Effector memory CD4-positive, alpha-beta T cell (primary cell): ENCODE results near the gene LRRC36.
"Not testable (repeated sequence)": the region's sequence is repeated elsewhere in the genome, so short reads cannot be mapped to it uniquely, and the experiment has no call there.

Source experiments
- DNase-seq, 3 donors: peaks; one replicate each; pipeline ENCODE4 v3.0.0-alpha.2; 2020
- H3K27ac ChIP-seq: 2 replicates; pipeline ENCODE4 v1.7.0; 2013; ENCODE audit warnings: mild to moderate bottlenecking, low read length, moderate library complexity; ENCODE audit not compliant: insufficient read depth, poor library complexity, severe bottlenecking
- H3K27me3 ChIP-seq: replicated peaks from 2 replicates; pipeline ENCODE4 v1.7.0; 2013; ENCODE audit warnings: mild to moderate bottlenecking, low read length; ENCODE audit not compliant: insufficient read depth, control insufficient read depth, poor library complexity, severe bottlenecking
- H3K36me3 ChIP-seq: 2 replicates; pipeline ENCODE4 v1.7.0; 2013; ENCODE audit warnings: mild to moderate bottlenecking, low read length, moderate library complexity; ENCODE audit not compliant: control insufficient read depth, insufficient read depth
- H3K4me1 ChIP-seq: 2 replicates; pipeline ENCODE4 v1.7.0; 2013; ENCODE audit warnings: low read length, mild to moderate bottlenecking; ENCODE audit not compliant: control insufficient read depth, insufficient read depth, poor library complexity, severe bottlenecking
- H3K4me3 ChIP-seq: 2 replicates; pipeline ENCODE4 v1.7.0; 2013; ENCODE audit warnings: low read length, low read depth, mild to moderate bottlenecking; ENCODE audit not compliant: insufficient read depth, poor library complexity, severe bottlenecking
- H3K9me3 ChIP-seq: 2 replicates; pipeline ENCODE4 v1.7.0; 2013; ENCODE audit warnings: mild to moderate bottlenecking, low read length, moderate library complexity; ENCODE audit not compliant: control insufficient read depth

LRRC36 gene

DNA sequence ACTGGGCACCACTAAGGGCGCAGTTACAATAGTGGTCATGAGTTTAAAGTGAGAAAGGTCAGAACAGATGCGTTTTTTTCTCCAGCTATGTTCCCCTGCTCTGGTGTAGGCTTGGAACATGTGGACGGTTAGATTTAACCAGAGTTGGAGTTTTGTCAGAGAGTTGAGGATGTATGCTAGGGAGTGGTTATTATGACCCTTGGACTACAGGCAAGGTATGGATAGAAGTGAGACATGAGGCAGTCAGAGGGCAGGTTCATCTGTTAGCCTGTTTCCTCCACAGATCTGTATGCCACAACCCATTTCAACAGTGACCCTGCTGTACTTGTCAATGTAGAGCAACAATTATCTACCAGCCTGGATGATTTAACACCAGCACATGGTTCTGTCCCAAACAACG, 44.0 kb downstream of the LRRC36 start:
- Histone ChIP-seq H3K27me3 (no peaks in the 10 kb centered on the region), H3K36me3 (no peaks in the 10 kb centered on the region), H3K4me3 (no peak overlapping the region), H3K9me3 (no peaks in the 10 kb centered on the region), H3K4me1 (no peaks in the 10 kb centered on the region), H3K27ac (no peak overlapping the region)
- DNase-seq, result no peak

DNA sequence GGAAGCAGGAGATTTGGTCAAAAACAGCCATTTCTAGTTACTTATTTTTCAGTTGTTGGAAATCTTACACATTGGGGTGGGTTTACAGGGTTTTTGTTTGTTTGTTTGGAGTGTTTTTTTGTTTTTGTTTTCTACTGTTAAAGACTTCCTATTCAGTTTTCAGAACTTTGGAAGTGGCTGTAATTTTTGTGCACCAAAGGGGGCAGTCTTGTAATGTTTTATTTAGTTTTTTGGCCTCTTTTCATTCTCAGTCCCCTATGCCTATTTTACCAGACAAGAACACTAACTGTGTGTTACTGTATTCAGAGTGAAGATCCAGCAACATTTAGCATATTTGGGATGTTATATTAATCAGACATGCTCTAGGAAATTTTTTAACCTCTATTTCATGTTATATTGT, 46.0 kb downstream of the LRRC36 start:
- DNase-seq, result no peak
- no peaks in the 10 kb centered on the region for H3K9me3 ChIP-seq
- no peak overlapping the region for H3K4me3 ChIP-seq
- no peaks in the 10 kb centered on the region for H3K4me1 ChIP-seq
- no peaks in the 10 kb centered on the region for H3K27me3 ChIP-seq
- H3K27ac ChIP-seq, result no peak overlapping the region
- no peaks in the 10 kb centered on the region for H3K36me3 ChIP-seq

DNA sequence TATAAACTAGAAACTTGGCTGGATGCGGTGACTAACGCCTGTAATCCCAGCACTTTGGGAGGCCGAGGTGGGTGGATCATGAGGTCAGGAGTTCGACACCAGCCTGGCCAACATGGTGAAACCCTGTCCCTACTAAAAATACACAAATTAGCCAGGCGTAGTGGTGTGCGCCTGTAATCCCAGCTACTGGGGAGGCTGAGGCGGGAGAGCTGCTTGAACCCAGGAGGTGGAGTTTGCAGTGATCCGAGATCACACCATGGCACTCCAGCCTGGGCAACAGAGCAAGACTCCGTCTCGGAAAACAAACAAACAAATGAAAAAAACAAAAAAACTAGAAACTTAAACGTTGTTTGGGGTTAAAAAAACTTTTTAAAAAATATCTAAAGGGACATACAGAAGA, 49.4 kb downstream of the LRRC36 start:
- not testable (repeated sequence) for H3K36me3 ChIP-seq, H3K4me3 ChIP-seq, H3K9me3 ChIP-seq, H3K4me1 ChIP-seq, H3K27me3 ChIP-seq, H3K27ac ChIP-seq, DNase-seq

- Histone ChIP-seq H3K9me3 (no peaks in the 10 kb centered on the region), H3K27ac (no peak overlapping the region), H3K4me1 (no peaks in the 10 kb centered on the region), H3K27me3 (no peaks in the 10 kb centered on the region), H3K4me3 (no peak overlapping the region), H3K36me3 (no peaks in the 10 kb centered on the region)
- DNase-seq, result no peak
Observed at GRCh38 chr16:67378642-67379041, 52.0 kb downstream of the LRRC36 start.

DNA sequence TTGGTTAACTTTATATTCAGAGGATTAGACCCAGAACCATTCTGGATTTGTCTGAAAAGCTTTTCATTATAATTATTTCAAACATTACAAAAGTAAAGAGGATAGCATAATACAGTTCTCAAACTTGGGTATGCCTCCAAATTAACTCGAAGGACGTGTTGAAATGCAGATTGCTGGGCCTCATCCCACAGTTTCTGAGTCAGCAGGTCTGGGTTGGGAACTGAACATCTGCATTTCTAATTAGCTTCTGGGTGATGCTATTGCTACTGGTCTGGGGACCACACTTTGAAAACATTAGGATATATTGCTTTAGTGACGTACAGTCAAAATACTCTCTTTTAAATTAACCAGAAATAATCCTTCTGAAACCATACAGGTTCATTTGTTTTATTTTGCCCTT, 56.7 kb downstream of the LRRC36 start:
- no peaks in the 10 kb centered on the region for H3K4me1 ChIP-seq
- DNase-seq, result no peak
- H3K36me3 ChIP-seq, result no peaks in the 10 kb centered on the region
- no peaks in the 10 kb centered on the region for H3K27me3 ChIP-seq
- no peak overlapping the region for H3K4me3 ChIP-seq
- H3K9me3 ChIP-seq, result no peaks in the 10 kb centered on the region
- no peak overlapping the region for H3K27ac ChIP-seq

DNA sequence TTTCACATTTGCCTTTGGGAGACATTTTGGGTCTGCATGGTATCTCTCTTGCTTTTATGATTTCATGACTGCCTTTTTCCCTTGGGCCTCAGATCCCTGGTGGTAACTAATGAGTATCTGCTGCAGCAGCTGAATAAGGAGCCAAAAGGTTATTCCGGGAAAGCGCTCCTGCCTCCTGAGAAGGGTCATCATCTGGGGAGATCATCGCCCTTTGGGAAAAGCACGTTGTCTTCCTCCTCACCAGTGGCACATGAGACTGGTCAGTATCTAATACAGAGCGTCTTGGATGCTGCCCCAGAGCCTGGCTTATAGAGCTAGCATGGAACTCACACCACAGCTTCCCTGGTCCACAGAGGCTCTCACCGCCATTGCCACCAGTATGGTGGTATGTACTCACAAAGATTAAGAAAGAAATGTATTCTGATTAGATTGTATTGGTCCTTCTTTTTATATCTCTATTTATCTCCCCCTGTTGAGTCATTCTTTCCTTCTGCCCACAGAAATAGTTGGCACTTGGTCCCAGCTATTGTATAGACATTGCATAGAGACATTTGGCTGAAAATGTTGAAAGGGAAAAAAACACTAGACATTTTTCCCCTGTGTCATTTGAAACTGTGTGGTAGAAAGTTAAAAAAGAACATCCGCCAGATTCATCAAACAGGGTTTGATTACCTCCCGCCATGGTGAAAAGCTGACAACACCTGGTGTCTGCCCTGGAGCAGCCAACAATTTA, 58.3 kb downstream of the LRRC36 start:
- H3K36me3 ChIP-seq, result no peaks in the 10 kb centered on the region
- H3K4me3 ChIP-seq, result no peak overlapping the region
- H3K9me3 ChIP-seq, result no peaks in the 10 kb centered on the region
- H3K4me1 ChIP-seq, result no peaks in the 10 kb centered on the region
- no peak overlapping the region for H3K27ac ChIP-seq
- DNase-seq, result no peak
- no peaks in the 10 kb centered on the region for H3K27me3 ChIP-seq

DNA sequence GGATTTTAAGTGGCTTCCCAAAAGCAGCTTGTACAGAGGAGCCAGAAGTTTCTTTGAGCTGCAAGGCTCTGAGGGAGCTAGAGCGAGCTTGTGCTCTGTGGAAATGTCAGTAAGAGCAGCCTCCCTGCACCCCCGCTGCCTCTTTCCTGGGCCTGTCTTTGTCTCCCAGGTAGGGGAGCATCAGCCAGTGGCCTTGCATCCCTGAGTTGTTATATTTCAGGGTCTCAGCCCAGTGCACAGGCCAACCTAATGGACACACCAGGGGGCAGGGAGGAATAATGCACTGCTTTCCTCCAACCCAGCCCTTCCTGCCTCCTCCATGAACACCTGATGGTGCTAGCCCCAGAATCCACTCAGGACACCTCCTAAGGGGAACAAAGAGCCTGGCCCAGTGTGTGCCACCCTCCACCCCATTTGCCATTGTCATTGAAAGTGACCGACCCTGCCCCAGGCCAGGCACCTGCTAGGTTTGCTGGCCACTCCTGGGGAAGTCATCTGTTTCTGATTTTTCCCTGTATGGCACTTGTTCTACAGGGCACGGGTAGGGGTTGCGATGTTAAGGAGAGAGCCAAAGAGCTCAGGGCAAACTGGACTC, 60.3 kb downstream of the LRRC36 start:
- H3K4me3 ChIP-seq, result no peak overlapping the region
- H3K9me3 ChIP-seq, result no peaks in the 10 kb centered on the region
- H3K4me1 ChIP-seq, result no peaks in the 10 kb centered on the region
- DNase-seq, result no peak
- H3K27ac ChIP-seq, result no peak overlapping the region
- no peaks in the 10 kb centered on the region for H3K27me3 ChIP-seq
- H3K36me3 ChIP-seq, result no peaks in the 10 kb centered on the region

- Histone ChIP-seq H3K27ac (no peak overlapping the region), H3K36me3 (no peaks in the 10 kb centered on the region), H3K9me3 (no peaks in the 10 kb centered on the region), H3K4me3 (no peak overlapping the region), H3K27me3 (no peaks in the 10 kb centered on the region), H3K4me1 (no peaks in the 10 kb centered on the region)
- no peak for DNase-seq
Observed at GRCh38 chr16:67387479-67388079, 61.0 kb downstream of the LRRC36 start.

- H3K27ac ChIP-seq, result no peak overlapping the region
- peaks cover 3% of the 10 kb centered on the region for H3K27me3 ChIP-seq
- H3K36me3 ChIP-seq, result no peaks in the 10 kb centered on the region
- H3K4me1 ChIP-seq, result peaks cover 2% of the 10 kb centered on the region
- H3K9me3 ChIP-seq, result no peaks in the 10 kb centered on the region
- no peak for DNase-seq
- no peak overlapping the region for H3K4me3 ChIP-seq
Observed at GRCh38 chr16:67388191-67388590, 61.6 kb downstream of the LRRC36 start.

DNA sequence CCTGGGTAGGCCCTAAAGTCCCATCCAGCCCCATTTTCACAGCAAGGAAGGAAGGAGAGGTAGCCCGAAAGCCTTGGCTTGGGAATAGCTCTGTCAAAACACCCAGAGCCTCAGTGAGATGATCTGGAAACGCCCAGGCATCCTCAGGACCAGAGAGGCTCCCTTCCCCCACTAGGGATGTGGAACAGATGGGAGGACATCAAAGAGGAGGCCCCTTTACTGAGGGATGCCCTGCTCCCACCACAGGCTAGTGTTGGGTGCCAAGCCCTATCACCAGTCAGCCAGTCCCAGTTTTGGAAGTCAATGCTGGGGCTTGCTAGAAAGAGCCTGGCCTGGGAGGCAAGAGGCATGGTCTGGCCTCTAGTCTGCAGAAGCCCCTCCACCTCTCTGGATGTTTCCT, 62.0 kb downstream of the LRRC36 start:
- Histone ChIP-seq H3K4me3 (no peak overlapping the region), H3K4me1 (peaks cover 6% of the 10 kb centered on the region), H3K36me3 (no peaks in the 10 kb centered on the region), H3K27ac (no peak overlapping the region), H3K9me3 (no peaks in the 10 kb centered on the region), H3K27me3 (peaks cover 7% of the 10 kb centered on the region)
- no peak for DNase-seq
